H9 (cell line): ENCODE results near the gene EXPH5. TPM values are rescaled to one million over a fixed set of nuclear protein-coding genes. Genes with fewer than 3 reads are reported as not detected.

Source experiments
- DNase-seq: peaks from one replicate; pipeline ENCODE4 v3.0.0-alpha.2; 2017
- H2AFZ ChIP-seq: one replicate; pipeline ENCODE4 v1.6.1; 2013; ENCODE audit warnings: mild to moderate bottlenecking, low read length, control low read depth, moderate library complexity
- H2AK5ac ChIP-seq: 2 replicates; pipeline ENCODE4 v1.6.1; 2013; ENCODE audit warnings: low read length, control low read depth, mixed read lengths; ENCODE audit not compliant: insufficient read length
- H2BK120ac ChIP-seq: one replicate; pipeline ENCODE4 v1.6.1; 2013; ENCODE audit warnings: low read depth, mild to moderate bottlenecking, low read length, control low read depth, inconsistent platforms; ENCODE audit not compliant: poor library complexity, severe bottlenecking
- H2BK12ac ChIP-seq: 2 replicates; pipeline ENCODE4 v1.6.1; 2013; ENCODE audit warnings: low read length, control low read depth, mixed read lengths, low read depth; ENCODE audit not compliant: insufficient read length
- H2BK15ac ChIP-seq: 2 replicates; pipeline ENCODE4 v1.6.1; 2013; ENCODE audit warnings: low read depth, low read length, control low read depth
- H2BK20ac ChIP-seq: one replicate; pipeline ENCODE4 v1.6.1; 2013; ENCODE audit warnings: low read depth, mild to moderate bottlenecking, low read length, control low read depth, inconsistent platforms; ENCODE audit not compliant: poor library complexity, severe bottlenecking
- H2BK5ac ChIP-seq: 2 replicates; pipeline ENCODE4 v1.6.1; 2013; ENCODE audit warnings: low read length, control low read depth, mixed read lengths; ENCODE audit not compliant: insufficient read length
- H3K14ac ChIP-seq: 2 replicates; pipeline ENCODE4 v1.6.1; 2013; ENCODE audit warnings: low read length, control low read depth; ENCODE audit not compliant: insufficient read depth
- H3K18ac ChIP-seq: 2 replicates; pipeline ENCODE4 v1.6.1; 2013; ENCODE audit warnings: low read depth, mild to moderate bottlenecking, mixed read lengths, low read length, control low read depth; ENCODE audit not compliant: insufficient read length
- H3K23ac ChIP-seq: 2 replicates; pipeline ENCODE4 v1.6.1; 2013; ENCODE audit warnings: low read length, control low read depth, mixed read lengths, low read depth; ENCODE audit not compliant: insufficient read length
- H3K23me2 ChIP-seq: 2 replicates; pipeline ENCODE4 v1.6.1; 2013; ENCODE audit warnings: low read depth, mild to moderate bottlenecking, mixed read lengths, low read length, control low read depth; ENCODE audit not compliant: insufficient read length, poor library complexity, severe bottlenecking
- H3K27ac ChIP-seq: 2 replicates; pipeline ENCODE4 v1.5.1; 2013; ENCODE audit warnings: low read length, control low read depth, mixed read lengths, low read depth; ENCODE audit not compliant: insufficient read length
- H3K27me3 ChIP-seq: 2 replicates; pipeline ENCODE4 v1.6.1; 2013; ENCODE audit warnings: low read length, control low read depth, inconsistent platforms; ENCODE audit not compliant: insufficient read depth
- H3K4ac ChIP-seq: 2 replicates; pipeline ENCODE4 v1.6.1; 2013; ENCODE audit warnings: low read depth, mild to moderate bottlenecking, control low read depth, inconsistent platforms, low read length, moderate library complexity
- H3K4me1 ChIP-seq: 2 replicates; pipeline ENCODE4 v1.6.1; 2013; ENCODE audit warnings: low read length, control low read depth, inconsistent platforms; ENCODE audit not compliant: insufficient read depth
- H3K4me2 ChIP-seq: 2 replicates; pipeline ENCODE4 v1.6.1; 2013; ENCODE audit warnings: low read length, control low read depth, mixed read lengths; ENCODE audit not compliant: insufficient read length, insufficient read depth
- H3K56ac ChIP-seq: 2 replicates; pipeline ENCODE4 v1.6.1; 2013; ENCODE audit warnings: low read depth, mild to moderate bottlenecking, mixed read lengths, low read length, control low read depth; ENCODE audit not compliant: insufficient read length
- H3K79me1 ChIP-seq: 2 replicates; pipeline ENCODE4 v1.6.1; 2013; ENCODE audit warnings: low read depth, mild to moderate bottlenecking, moderate library complexity, low read length, control low read depth, inconsistent platforms; ENCODE audit not compliant: insufficient read depth, poor library complexity, severe bottlenecking
- H3K79me2 ChIP-seq: 2 replicates; pipeline ENCODE4 v1.6.1; 2013; ENCODE audit warnings: low read length, control low read depth, inconsistent platforms; ENCODE audit not compliant: insufficient read depth
- H3K9ac ChIP-seq: 2 replicates; pipeline ENCODE4 v1.6.1; 2013; ENCODE audit warnings: low read length, control low read depth, mixed read lengths; ENCODE audit not compliant: insufficient read length; ENCODE audit errors: extremely low read depth
- H3K9me3 ChIP-seq: one replicate; pipeline ENCODE4 v1.6.1; 2013; ENCODE audit warnings: low read depth, low read length, inconsistent platforms; ENCODE audit not compliant: control insufficient read depth
- H3T11ph ChIP-seq: one replicate; pipeline ENCODE4 v1.6.1; 2013; ENCODE audit warnings: mild to moderate bottlenecking, low read length, control low read depth, inconsistent platforms
- H4K20me1 ChIP-seq: one replicate; pipeline ENCODE4 v1.6.1; 2013; ENCODE audit not compliant: control insufficient read depth, insufficient read length, insufficient read depth
- H4K5ac ChIP-seq: 2 replicates; pipeline ENCODE4 v1.6.1; 2013; ENCODE audit warnings: low read depth, mild to moderate bottlenecking, mixed read lengths, low read length, control low read depth; ENCODE audit not compliant: insufficient read length
- H4K8ac ChIP-seq: replicated peaks from 2 replicates; pipeline ENCODE4 v1.6.1; 2013; ENCODE audit warnings: low read length, control low read depth, mixed read lengths, low read depth; ENCODE audit not compliant: insufficient read length
- H4K91ac ChIP-seq: 2 replicates; pipeline ENCODE4 v1.6.1; 2013; ENCODE audit warnings: low read depth, mild to moderate bottlenecking, moderate library complexity, mixed read lengths, low read length, control low read depth; ENCODE audit not compliant: insufficient read length
- H3K27ac Mint-ChIP-seq, 3 experiments: 2 replicates in 2 of 3; 3 replicates in 1 of 3; pipeline ENCODE4 v1.8.0; 2020 to 2021; ENCODE audit warnings: mixed read lengths in 3 of 3, mild to moderate bottlenecking in 1 of 3, moderate library complexity in 1 of 3
- H3K27me3 Mint-ChIP-seq: 2 replicates; pipeline ENCODE4 v1.8.0; 2021; ENCODE audit warnings: low read depth, mild to moderate bottlenecking, moderate library complexity, mixed read lengths
- H3K36me3 Mint-ChIP-seq, 3 experiments: 2 replicates in 2 of 3; 3 replicates in 1 of 3; pipeline ENCODE4 v1.8.0; 2020 to 2021; ENCODE audit warnings: low read depth in 3 of 3, mixed read lengths in 3 of 3; ENCODE audit not compliant: insufficient read depth in 1 of 3
- H3K4me1 Mint-ChIP-seq, 2 experiments: 2 replicates each; pipeline ENCODE4 v1.8.0; 2020; ENCODE audit warnings: mixed read lengths in 2 of 2
- H3K4me3 Mint-ChIP-seq, 2 experiments: 2 replicates in 1 of 2; 3 replicates in 1 of 2; pipeline ENCODE4 v1.8.0; 2020 to 2021; ENCODE audit warnings: mild to moderate bottlenecking in 2 of 2, mixed read lengths in 2 of 2, moderate library complexity in 1 of 2
- H3K9me3 Mint-ChIP-seq, 2 experiments: 2 replicates in 1 of 2; 3 replicates in 1 of 2; pipeline ENCODE4 v1.8.0; 2020; ENCODE audit warnings: mild to moderate bottlenecking in 2 of 2, mixed read lengths in 2 of 2, moderate library complexity in 1 of 2
- WGBS: extraction: QIAGEN DNeasy Blood & Tissue Kit; methylation state at CpG from one replicate; pipeline ENCODE4 v1.1.7; 2013; ENCODE audit warnings: missing lambda C conversion rate, low lambda C conversion rate, mixed read lengths; ENCODE audit not compliant: insufficient read length; ENCODE audit errors: extremely low coverage; 5-methylcytosine and 5-hydroxymethylcytosine counted together
- total RNA-seq: library from RNA; stranded (reverse); gene quantifications from 2 replicates; pipeline ENCODE4 v1.2.1, GENCODE V29; 2021
- TF ChIP-seq, protein P1 (sequence below): fragments of 200-600 bp; sonication (generic); conservative IDR thresholded peaks from 3 replicates; pipeline ENCODE4 v1.8.0; 2021; ENCODE audit warnings: antibody characterized with exemption, mild to moderate bottlenecking

EXPH5 gene
- total RNA-seq, 1 experiment from 2014 or later: 3.1 TPM

DNA sequence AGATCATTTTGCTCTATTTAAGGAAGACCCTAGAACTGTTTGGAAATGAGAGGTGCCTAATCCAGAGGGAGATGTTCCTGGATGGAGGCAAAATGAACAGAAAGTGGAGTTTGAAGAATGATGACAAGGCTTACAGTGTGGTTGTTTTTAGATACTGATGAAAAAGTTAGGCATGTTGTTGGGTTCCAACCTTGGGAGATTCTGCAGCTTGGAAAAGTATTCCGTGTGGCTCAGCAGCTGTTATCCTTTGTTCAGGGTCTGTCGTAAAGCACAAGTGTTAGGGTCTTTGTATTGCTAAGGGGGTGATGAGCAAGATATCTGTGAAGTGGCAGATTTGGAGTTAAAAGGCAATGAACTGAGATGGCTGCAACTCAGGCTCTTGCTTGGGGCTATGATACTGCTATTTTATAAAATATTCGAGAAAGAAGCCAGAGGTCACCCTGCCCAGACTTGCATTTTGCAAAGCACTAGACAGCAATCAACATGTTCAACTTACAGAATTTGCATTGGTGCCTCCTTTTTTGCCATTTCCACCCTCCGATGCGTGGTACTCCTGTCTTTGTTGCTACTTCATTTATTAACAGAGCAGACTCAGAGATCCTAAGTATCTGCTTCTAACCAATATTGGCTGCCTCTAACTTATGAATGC, 50.1 kb downstream of the EXPH5 start:
- Mint-ChIP-seq H3K9me3 (no peaks in the 10 kb centered on the region), H3K27ac (peak overlapping the region in 1 of 3 experiments; percentile 63; a peak in 1 of 7 replicates)

More for the DNA sequence above, 50.1 kb downstream of the EXPH5 start:
- no peak overlapping the region for H2BK12ac ChIP-seq
- no peak overlapping the region for H3K27ac ChIP-seq
- H2AFZ ChIP-seq: no peak overlapping the region
- H3K4ac ChIP-seq: no peak overlapping the region
- H4K91ac ChIP-seq: no peak overlapping the region
- H3K4me1 ChIP-seq: 0 out of 2 replicates have a peak, but pooled peaks cover 6% of the 10 kb centered on the region
- H2BK15ac ChIP-seq: no peak overlapping the region
- Mint-ChIP-seq H3K36me3 (no peaks in the 10 kb centered on the region), H3K27me3 (no peaks in the 10 kb centered on the region), H3K4me1 (peaks cover 16 to 23% of the 10 kb centered on the region in 2 experiments), H3K4me3 (no peak overlapping the region)
- no peak overlapping the region for H2BK120ac ChIP-seq
- H2BK5ac ChIP-seq: no peak overlapping the region
- no peak overlapping the region for H3K4me2 ChIP-seq
- no peaks in the 10 kb centered on the region for H3K23me2 ChIP-seq
- H4K20me1 ChIP-seq: no peaks in the 10 kb centered on the region
- no peak overlapping the region for H4K8ac ChIP-seq
- no peak overlapping the region for H2BK20ac ChIP-seq
- no peak overlapping the region for H3K18ac ChIP-seq
- no peak overlapping the region for H3T11ph ChIP-seq
- DNase-seq: no peak
- H2AK5ac ChIP-seq: no peak overlapping the region
- H4K5ac ChIP-seq: no peak overlapping the region
- H3K14ac ChIP-seq: no peak overlapping the region
- no peak overlapping the region for H3K23ac ChIP-seq
- no CpG with 5 or more reads among the region's 5 CpGs for WGBS
- TF ChIP-seq, protein P1, sequence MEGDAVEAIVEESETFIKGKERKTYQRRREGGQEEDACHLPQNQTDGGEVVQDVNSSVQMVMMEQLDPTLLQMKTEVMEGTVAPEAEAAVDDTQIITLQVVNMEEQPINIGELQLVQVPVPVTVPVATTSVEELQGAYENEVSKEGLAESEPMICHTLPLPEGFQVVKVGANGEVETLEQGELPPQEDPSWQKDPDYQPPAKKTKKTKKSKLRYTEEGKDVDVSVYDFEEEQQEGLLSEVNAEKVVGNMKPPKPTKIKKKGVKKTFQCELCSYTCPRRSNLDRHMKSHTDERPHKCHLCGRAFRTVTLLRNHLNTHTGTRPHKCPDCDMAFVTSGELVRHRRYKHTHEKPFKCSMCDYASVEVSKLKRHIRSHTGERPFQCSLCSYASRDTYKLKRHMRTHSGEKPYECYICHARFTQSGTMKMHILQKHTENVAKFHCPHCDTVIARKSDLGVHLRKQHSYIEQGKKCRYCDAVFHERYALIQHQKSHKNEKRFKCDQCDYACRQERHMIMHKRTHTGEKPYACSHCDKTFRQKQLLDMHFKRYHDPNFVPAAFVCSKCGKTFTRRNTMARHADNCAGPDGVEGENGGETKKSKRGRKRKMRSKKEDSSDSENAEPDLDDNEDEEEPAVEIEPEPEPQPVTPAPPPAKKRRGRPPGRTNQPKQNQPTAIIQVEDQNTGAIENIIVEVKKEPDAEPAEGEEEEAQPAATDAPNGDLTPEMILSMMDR: no peak
- no peak overlapping the region for H3K9ac ChIP-seq
- no peaks in the 10 kb centered on the region for H3K9me3 ChIP-seq
- H3K56ac ChIP-seq: no peak overlapping the region
- H3K27me3 ChIP-seq: no peaks in the 10 kb centered on the region
- no peaks in the 10 kb centered on the region for H3K79me1 ChIP-seq
- no peaks in the 10 kb centered on the region for H3K79me2 ChIP-seq
